Eye (tissue), 1 donor: ENCODE data around the gene IRGQ.
"Not testable (repeated sequence)": the region's sequence is repeated elsewhere in the genome, so short reads cannot be mapped to it uniquely, and the experiment has no call there.

Experiments used
- DNase-seq: peaks from one replicate; pipeline ENCODE4 v3.0.0-alpha.2; 2015

IRGQ gene

DNA sequence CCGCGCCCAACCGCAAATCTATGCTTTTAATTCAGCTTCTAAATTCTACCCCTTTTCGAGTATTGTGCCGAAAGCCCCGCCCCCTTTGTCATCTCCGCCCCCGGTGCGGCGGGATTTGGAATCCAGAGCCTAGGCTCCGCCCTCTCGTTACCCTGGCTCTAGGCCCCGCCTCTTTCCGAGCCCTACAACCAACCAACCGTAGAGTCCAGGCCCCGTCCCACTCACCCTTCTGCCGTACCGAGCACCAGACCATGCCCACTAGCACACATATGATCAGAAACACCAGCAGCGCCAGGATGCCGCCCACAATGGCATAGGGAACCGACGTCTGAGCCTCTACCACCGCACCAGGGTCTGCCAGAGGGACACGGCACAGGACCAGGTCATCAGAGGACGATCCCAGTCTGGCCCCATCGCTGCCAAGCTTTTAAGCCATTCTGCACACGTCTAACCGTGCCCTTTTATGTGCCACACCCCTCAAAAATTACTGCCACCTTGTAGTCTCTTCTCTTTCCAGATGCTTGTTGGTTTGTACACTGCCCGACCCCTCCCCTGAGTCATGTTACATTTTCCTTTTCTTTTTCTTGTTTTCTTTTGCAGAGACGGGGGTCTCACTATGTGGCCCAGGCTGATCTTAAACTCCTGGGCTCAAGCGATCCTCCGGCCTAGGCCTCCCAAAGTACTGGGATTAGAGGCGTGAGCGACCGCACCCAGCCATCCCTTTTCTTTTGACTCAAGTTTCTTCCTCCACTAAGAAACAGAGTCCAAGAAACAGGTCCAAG is 28.1 kb upstream of the IRGQ start:
- no peak for DNase-seq

DNA sequence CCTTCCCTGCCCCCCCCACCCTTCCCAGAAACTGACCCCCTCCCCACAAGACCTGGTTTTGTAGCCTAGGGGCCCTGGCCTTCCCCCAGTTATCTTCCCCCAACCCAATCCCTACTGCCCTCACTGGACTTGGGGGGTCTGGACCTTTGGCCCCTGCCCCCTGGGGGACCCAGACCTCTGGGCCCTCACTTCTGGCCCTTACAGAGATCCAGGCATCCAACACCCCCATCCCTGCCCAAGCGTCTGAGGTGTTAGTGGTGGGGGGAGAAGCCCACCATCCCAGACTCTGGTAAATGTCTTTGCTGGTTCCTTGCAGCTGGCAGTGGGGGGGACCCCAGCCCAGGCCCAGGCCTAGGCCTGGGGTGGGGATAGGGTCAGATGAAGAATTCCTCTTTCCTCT is 27.0 kb upstream of the IRGQ start:
- DNase-seq = no peak

DNA sequence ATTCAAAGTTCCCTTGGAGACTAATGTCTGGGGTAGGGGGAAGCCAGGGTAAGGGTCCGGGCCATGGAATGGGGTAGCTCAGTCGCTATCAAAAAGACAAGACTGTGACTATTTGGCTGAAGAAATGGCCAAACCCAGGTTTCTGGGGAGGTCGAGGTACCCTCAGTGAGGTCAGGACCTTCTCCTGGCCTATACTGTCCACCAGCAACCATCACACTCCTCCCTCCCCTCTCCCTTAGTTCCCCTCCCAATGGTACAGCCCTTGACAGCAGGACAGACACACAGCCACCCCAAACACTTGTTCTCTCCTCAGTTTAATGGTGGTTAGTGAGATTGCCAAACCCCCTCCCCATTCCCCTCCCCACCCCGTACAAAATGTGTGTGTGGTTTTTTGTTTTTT is 26.1 kb upstream of the IRGQ start:
- no peak for DNase-seq

DNA sequence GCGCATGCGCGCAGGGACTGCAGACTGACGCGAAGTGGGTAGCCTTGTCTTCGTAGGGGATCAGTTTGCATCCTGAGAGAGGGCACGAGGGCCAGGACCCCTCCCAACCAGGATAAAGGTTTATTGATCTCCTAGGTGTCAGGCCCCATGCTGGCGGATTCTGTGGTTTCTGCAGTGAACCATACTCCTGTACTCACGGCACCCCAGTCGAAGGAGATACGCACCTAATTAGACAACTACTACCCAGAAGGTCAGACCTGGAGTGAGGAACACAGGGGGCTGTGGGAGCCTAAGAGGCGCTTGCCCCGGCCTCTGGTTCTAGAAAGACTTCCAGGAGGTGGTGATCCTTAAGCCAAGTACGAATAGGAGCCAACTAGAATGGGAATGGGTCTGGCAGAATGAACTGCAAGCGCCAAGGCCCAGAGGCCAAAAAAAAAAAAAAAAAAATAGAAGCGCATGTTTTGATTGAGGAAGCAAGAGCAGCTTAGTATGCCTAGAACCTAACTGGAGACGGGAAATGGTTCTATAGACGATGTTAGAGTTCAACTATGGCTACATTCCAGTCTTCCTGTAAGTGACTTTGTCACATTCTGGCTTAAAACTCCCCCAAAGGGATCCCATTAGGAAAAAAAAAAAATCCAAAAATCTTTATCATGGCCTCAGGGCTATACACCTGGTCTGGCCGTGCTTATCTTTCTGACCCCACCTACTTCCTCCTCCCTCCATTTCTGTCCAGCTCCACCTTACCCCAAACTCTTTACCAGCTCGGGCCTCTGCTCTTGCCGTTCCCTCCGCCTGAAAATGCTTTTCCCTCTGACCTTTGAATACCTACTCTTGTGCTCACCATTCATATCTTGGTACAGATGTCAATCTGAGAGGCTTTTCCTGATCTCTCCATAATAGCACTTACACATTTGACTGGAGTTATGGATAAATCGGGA is 24.4 kb upstream of the IRGQ start:
- no peak for DNase-seq

DNA sequence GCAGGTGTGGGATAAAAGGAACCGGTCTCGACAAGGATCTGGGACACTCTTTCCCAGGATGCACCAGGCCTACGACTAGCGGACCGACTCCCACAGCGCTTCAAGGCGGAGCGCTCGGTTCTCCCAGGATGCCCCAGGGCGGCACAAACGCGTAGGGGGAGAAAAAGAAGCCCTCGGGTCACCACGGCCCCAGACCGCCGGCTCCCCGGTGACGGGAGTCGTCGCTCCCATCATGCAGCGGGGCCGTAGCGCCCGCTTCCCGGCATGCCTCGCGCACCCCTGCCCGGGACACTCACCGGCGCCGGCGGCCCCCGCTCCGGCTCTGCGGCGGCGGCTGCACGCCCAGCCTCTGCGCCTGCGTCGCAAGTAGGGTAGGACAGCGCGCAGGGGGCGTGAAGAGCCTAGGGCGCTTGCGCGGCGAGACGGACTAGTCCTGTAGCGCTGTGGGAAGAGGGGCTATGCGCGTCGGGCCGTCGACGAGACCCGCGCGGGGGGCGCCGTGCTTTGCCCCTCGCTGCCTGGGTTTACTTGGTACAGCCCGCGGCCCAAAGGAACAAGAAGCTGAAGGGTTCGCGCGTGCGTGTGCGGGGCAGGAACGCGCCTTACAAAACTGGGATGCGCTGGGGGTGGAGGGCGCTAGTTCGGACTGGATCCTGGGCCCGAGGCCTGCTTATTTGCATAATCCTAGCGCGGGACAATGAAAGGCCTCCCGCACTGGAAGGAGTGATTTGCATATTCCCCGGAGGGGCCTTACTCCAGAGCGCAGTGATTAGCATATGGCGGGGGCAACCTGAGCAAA is 23.5 kb upstream of the IRGQ start, which contains the start of gene ZNF428:
Gene ZNF428 (minus strand): TSS at position 368 of the 799 bp plus-strand sequence. CDS start 5,325 bp downstream, outside the sequence.
- DNase-seq = peak; percentile 97

DNA sequence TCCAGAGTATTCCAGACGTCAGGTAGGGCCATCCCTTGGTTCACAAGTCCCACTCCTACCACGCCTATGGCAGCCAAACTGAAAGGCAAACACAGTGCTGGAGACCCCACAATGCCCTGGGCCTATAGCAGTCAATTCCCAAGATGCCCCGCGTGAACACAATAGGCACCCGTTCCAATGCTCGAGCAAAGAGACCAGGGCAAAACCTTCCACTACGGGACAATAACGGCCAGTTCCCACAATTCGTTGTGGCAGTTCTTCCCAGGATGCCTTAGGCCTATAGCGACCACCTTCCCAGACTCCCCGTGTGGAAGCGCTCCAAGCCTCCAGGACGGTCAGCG is 23.0 kb upstream of the IRGQ start:
- peak; percentile 94 for DNase-seq

DNA sequence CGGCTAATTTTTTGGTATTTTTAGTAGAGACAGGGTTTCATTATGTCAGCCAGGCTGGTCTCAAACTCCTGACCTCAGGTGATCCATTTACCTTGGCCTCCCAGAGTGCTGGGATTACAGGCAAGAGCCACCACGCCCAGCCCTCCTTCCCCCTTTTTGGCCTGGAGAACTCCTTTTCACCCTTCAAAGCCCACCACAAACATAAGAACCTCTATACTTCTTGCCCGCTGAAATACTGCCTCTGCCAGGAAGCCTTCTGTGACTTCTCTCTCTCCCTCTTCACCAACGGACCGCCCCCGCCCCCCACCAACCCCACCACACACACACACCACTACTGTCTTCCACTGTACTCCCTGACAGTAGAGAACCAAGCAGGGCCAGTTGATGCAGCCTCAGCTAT is 21.0 kb upstream of the IRGQ start:
- DNase-seq = no peak

DNA sequence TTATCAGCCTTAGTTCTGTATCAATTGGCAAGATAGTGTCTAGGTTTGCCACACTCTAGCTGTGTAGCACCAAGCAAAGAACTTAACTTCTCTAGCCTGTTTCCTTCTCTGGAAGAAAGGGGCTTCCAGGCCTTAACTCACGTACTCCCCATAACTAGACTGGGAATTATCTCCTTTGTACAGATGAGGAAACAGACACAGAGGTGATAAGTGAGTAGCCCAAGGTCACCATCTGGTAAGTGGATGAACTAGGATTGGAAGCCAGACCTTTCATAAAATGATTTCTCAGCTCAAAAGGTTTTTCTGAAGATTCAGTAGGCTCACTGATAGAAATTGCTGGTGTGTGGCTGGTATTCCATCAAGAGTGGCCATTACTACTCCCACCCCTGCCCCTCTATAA is 20.4 kb upstream of the IRGQ start:
- DNase-seq = no peak

DNA sequence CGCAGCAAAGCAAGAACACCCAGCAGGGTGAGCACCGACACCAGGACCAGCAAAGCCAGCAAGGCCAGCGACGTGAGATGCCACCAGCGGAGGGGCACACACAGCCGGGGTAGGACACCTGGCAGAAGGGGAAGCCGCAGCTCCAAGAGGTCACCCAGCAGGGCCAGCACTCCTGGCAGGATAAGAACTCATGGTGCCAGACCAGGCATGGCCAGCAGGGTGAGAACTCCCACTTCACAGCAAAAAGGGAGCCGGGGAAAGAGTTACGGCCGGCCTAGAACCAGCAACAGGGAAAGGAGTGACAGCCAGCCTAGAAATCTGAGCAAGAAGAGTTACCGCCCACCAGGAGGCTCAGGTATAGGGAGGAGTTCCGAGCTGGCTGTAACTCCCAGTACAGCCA is 16.4 kb upstream of the IRGQ start:
- DNase-seq = no peak

DNA sequence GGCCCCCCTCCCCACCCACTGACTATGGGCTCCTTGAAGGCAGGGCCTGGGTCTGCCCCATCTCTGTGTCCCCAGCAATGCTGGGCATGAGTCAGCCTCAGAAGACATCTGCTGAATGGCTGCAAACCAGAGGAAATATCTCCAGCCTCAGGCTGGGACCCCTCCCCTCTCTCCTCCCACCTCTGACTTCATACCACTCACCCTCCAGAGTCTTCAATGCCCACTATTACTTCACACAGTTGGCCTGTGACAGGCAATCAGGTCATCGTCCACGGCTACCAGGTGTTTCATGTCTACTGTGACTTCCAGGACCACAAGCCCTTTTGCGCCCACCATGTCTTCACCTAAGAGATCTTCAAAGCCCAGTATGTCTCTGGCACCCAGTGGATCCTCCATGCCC is 15.9 kb upstream of the IRGQ start, which contains the start of gene SRRM5:
Gene SRRM5 (plus strand): TSS at position 301 of the 400 bp plus-strand sequence. CDS start 34 bp downstream, at position 335.
- DNase-seq = no peak

DNA sequence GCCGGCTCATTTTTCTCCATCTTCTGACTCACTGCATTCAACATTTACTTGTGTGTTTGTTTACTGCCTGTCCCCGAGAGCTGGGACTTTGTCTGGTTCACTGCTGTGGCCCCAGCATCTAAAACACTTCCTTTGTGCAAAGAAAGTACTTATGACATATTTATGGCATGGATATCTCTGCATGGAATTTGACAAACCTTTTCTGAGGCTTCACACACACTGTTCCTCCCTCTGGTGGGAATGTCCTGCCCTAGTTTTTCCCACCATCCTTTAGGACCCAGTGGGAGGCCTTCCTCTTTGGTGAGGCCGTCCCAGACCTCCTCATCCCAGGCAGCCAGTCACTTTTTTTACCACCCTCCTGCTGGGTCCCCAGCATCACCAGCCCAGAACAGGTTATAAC is 14.6 kb upstream of the IRGQ start:
- no peak for DNase-seq

DNA sequence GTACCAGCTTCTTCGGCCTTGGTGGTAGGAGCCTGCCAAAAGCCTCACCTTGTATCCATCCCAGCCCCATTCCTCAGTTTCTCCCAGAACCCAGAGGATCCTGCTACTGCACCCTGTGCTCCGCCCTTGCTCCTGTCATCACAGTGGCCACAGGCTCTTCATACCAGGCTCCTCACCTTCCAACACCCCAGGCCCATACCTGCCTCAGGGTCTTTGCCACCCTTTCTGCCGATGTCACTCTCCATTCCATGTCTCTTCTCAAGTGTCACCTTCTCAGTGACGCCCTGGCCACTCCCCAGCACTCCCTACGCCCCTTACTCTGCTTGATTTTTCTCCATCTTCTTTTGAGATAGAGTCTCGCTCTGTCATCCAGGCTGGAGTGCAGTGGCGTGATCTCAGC is 13.9 kb upstream of the IRGQ start:
- no peak for DNase-seq

DNA sequence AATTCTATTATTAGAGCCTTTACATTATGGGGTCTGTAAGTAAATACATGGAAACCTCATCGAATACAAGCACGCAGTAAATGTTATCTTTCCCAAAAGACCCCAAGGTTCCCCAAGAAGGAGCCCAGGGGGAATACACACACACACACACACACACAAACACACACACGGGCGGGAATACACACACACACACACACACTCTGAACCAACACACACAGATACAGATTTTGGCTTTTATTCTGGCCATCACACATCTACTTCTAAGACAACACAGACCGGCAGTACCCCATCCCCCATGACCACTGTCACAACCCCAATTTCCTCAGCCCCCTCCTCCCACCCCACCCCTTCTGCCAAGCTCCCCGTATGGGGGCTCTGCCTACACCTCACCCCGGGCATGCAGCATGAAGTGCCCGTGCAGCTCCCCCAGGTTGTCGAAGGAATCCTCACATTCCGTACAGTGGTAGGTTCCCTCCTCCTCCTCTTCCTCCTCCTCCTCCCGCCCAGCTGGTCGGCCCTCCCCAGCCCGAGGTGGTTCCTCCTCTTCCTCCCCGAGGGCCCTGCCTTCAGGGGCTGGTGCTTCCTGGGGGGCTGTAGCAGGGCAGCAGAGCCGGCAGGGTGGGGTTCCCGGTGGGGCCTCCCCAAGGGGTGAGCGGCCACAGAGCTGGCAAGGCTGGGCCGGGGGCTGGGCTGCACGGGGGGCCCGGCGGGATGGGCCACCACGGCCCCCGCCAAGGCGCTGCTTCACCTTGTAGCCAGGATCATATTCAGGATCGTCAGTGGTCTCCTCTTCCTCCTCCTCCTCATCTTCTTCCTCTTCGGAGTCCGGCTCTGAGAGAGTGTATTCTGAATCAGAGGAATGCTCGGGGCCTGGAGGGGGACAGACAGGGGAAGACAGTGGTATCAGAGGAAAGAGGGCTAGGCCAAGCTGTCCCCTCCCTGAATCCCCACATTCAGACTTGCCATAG is 11.6 kb upstream of the IRGQ start:
- no peak for DNase-seq

DNA sequence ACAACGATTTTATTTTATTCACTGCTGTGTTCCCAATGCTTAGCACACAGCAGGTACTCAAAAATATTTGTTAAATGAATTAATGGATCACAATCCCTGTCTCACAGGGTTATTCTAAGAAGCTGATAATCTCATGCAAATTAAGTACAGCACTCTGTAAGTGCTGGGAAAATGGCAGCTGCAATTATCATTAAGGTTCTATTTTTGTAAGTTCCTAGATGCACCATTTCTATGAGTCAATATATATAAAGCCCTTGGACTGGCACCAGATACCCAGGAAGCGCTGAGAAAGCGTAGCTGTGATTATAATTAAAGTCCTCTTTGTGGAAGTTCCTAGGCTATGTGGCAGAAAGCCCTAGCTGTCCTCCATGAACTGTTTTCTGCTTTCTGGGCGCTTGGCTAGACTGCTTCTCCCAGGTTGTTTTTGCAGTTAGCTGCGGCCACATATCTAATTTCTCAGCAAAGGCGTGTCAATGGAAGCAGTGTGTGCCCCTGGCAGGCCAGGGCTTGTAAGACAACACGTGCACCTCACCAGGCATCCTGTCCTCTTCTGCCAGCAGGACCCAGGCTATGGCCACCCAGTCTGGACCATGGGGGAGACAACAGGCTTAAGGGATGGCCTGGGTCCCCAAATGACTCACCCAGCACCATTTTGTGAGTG is 10.8 kb upstream of the IRGQ start:
- DNase-seq = no peak

DNA sequence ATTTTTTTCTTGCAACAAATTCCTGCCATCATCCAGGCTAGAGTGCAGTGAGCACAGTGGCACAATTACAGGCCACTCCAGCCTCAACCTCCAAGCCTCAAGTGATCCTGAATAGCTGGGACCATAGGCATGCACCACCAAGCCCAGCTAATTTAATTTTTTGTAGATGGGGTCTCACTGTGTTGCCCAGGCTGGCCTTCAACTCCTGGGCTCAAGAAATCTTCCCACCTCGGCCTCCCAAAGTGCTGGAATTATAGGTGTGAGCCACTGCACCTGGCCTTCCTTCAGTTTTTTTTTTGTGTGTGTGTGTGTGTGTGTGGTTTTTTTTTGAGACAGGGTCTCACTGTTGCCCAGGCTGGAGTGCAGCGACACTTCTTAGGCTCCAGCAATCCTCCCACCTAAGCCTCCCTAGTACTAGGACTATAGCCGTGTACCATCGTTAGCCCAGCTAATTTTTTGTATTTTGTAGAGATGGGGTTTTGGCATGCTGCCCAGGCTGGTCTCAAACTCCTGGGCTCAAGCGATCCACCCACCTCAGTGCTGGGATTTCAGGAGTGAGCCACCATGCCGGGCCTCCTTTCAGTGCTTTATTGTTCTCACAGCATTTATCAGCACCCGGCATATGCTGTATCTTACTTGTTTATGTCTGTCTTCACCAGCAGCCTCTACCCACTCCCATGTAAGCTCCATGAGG is 10.1 kb upstream of the IRGQ start:
- DNase-seq = no peak

DNA sequence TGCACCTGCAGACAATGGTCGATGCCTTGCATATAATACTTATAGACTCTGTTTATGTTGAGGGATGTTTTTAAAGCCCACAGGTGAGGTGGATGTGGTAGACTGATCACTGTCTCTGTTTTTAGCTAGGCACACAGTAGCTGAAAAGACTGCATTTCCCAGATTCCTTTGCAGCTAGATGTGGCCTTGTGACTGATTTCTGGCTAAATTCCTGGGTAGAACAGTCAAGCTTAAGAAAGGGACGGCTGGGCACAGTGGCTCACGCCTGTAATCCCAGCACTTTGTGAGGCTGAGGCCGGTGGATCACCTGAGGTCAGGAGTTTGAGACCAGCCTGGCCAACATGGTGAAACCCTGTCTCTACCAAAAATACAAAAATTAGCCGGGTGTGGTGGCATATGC is 4.4 kb upstream of the IRGQ start:
- DNase-seq = not testable (repeated sequence)

DNA sequence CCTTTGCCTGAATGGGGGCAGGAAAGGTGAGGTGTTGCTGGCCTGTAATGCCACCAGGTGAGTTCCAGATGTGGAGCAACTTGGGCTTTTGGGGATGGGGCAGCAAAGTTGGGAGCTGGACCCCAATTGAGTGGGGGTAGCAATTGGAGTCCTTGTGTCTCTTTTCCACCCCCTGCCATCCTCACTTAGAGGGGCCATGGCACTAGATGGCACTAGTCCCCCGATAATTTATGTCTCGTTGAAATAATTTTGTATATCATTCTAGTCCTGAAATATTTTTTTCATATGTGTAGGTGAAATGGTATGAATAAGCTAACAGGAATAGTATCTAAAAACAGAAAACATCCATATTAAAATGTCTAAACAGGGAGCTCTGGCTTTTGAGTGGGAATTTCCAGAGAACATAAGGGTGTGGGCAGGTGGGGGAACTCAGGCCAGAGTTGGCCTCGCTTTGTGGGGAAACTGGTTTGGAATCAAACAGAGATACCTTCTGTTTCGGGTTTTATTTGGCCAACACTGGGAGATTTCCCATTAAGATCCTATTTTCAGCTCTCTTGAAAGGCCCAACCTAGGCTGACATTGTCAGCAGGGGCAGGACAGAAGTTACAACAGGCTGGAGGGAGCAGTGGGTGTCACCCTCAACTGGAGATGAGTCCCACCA is 3.8 kb upstream of the IRGQ start:
- no peak for DNase-seq

DNA sequence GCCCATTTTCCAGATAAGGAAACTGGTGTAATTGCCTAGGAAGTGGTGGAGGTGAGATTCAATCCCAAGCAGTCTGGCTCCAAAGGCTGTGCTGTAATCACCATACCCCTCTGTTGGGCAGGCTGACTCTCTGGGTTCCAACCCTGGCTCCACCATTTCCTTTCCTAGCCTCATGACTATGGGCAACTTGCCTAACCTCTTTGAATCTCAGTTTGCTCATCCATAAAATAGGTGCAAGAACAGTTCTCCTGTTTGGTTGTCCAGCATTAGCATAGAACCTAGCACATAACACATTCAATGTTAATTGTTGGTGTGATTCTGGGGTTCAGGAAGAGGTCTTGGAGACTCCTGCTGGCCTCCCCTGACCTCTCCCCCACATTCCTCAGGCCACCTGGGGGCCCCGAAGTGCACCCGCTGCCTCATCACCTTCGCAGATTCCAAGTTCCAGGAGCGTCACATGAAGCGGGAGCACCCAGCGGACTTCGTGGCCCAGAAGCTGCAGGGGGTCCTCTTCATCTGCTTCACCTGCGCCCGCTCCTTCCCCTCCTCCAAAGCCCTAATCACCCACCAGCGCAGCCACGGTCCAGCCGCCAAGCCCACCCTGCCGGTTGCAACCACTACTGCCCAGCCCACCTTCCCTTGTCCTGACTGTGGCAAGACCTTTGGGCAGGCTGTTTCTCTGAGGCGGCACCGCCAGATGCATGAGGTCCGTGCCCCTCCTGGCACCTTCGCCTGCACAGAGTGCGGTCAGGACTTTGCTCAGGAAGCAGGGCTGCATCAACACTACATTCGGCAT is 2.7 kb upstream of the IRGQ start:
- DNase-seq = no peak

DNA sequence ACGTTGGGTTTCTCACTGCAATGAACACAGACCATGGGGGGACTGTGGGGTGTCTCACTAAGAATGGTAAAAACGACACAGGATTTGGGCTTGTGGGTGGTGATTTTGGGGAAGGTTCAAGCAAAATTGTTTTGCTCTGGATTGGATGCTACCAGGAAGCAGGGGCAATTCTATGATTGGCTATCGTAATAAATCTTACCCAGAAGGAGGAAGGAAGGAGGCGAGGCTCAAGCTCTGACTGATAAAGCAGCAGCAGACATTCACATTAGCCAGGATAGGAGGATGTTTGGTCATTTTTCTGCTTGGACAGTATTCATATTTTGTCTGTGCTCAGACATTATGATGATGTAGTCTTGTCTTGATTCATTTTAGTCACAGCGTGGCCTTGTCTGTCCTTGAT is 1.9 kb upstream of the IRGQ start:
- DNase-seq = no peak
